H1 (cell line): ENCODE data around the gene B4GALNT1.

Experiments
- CHD1 ChIP-seq: IDR thresholded peaks from 2 replicates; pipeline ENCODE4 v1.6.1; 2012; ENCODE audit warnings: low read depth, low read length, improper control_type of control experiment
- CTCF ChIP-seq, 3 experiments: IDR thresholded peaks; 1 replicate in 2 of 3; 2 replicates in 1 of 3; pipeline versions ENCODE4 v1.5.1 to v1.6.1; 2011; ENCODE audit warnings: low read length in 3 of 3, mild to moderate bottlenecking in 3 of 3, inconsistent platforms in 2 of 3, low read depth in 1 of 3, moderate library complexity in 1 of 3; ENCODE audit not compliant: insufficient read depth in 1 of 3; ENCODE audit errors: control extremely low read depth in 1 of 3
- EGR1 ChIP-seq: IDR thresholded peaks from 2 replicates; pipeline ENCODE4 v1.6.1; 2011; ENCODE audit warnings: low read depth, low read length, borderline replicate concordance
- FOSL1 ChIP-seq: IDR thresholded peaks from 2 replicates; pipeline ENCODE4 v1.6.1; 2011; ENCODE audit warnings: mild to moderate bottlenecking, low read depth, low read length, moderate library complexity; ENCODE audit not compliant: insufficient read depth
- MAX ChIP-seq: IDR thresholded peaks from 2 replicates; pipeline ENCODE4 v1.6.1; 2012; ENCODE audit warnings: inconsistent platforms
- POLR2AphosphoS5 ChIP-seq: IDR thresholded peaks from 2 replicates; pipeline ENCODE4 v1.6.1; 2011; ENCODE audit warnings: low read depth, low read length
- RAD21 ChIP-seq, 2 experiments: IDR thresholded peaks in 1 of 2; conservative IDR thresholded peaks in 1 of 2; 2 replicates each; pipeline ENCODE4 v1.6.1; 2011; ENCODE audit warnings: low read depth in 2 of 2, low read length in 2 of 2, improper control_type of control experiment in 1 of 2, inconsistent platforms in 1 of 2, mild to moderate bottlenecking in 1 of 2, moderate library complexity in 1 of 2
- TAF1 ChIP-seq: IDR thresholded peaks from 2 replicates; pipeline ENCODE4 v1.6.1; 2011; ENCODE audit warnings: mild to moderate bottlenecking, low read depth, low read length
- USF2 ChIP-seq: IDR thresholded peaks from 2 replicates; pipeline ENCODE4 v1.6.1; 2011; ENCODE audit warnings: low read length, improper control_type of control experiment

- TF ChIP-seq RAD21 (IDR thresholded peaks at IDR 0.05 in 1 of 2, conservative IDR thresholded peaks at IDR 0.05 in 1 of 2; ENCODE audit: low read depth in 2 of 2, low read length in 2 of 2) = no peak
- TF ChIP-seq EGR1 = no peak
- TF ChIP-seq FOSL1 = no peak
- no peak for TF ChIP-seq CTCF (IDR thresholded peaks at IDR 0.05; ENCODE audit: control extremely low read depth in 1 of 3, insufficient read depth in 1 of 3, low read depth in 1 of 3, low read length in 3 of 3)
- no peak for TF ChIP-seq MAX
- TF ChIP-seq USF2 = no peak
- TF ChIP-seq POLR2AphosphoS5 = no peak
- TF ChIP-seq CHD1 = no peak
- no peak for TF ChIP-seq TAF1
Measured at GRCh38 chr12:57623811-57624390, 9.1 kb downstream of the B4GALNT1 start.
